K562 (cell line): ENCODE results near the gene IFT172. TPM values are rescaled to one million over a fixed set of nuclear protein-coding genes. Genes with fewer than 3 reads are reported as not detected.

Source experiments
- CEBPB ChIP-seq: fragments of 450-650 bp; IDR thresholded peaks from 2 replicates; pipeline ENCODE4 v1.6.1; 2016; ENCODE audit warnings: missing genetic modification characterization, missing compliant biosample characterization
- ETS1 ChIP-seq: conservative IDR thresholded peaks from 2 replicates; pipeline ENCODE4 v1.6.1; 2011; ENCODE audit warnings: low read depth, mild to moderate bottlenecking, low read length; ENCODE audit not compliant: control insufficient read depth
- FUS ChIP-seq: fragments of 200-400 bp; formaldehyde crosslinking; optimal IDR thresholded peaks from 2 replicates; pipeline ENCODE3; 2017; ENCODE audit warnings: low read depth, low read length
- IRF9 ChIP-seq: fragments of 450-650 bp; IDR thresholded peaks from 2 replicates; pipeline ENCODE4 v1.6.1; 2016; ENCODE audit warnings: missing biosample characterization, missing genetic modification characterization
- KAT7 ChIP-seq: sonication (generic); formaldehyde crosslinking; IDR thresholded peaks from 2 replicates; pipeline ENCODE4 v1.8.0; 2022; ENCODE audit warnings: missing genetic modification reagents, mild to moderate bottlenecking, borderline replicate concordance
- MEF2D ChIP-seq: conservative IDR thresholded peaks from 2 replicates; pipeline ENCODE4 v1.6.1; 2016; ENCODE audit warnings: low read depth, missing genetic modification characterization, missing compliant biosample characterization
- NFRKB ChIP-seq: fragments of 450-650 bp; IDR thresholded peaks from 2 replicates; pipeline ENCODE4 v1.6.1; 2016; ENCODE audit warnings: low read depth
- POLR2A ChIP-seq: fragments of 450-650 bp; conservative IDR thresholded peaks from 2 replicates; pipeline ENCODE4 v1.6.1; 2016
- POLR2G ChIP-seq: fragments of 200-400 bp; formaldehyde crosslinking; IDR thresholded peaks from 2 replicates; pipeline ENCODE4 v1.6.1; 2017; ENCODE audit warnings: low read depth, mild to moderate bottlenecking, antibody characterized with exemption, low read length, moderate library complexity
- RBFOX2 ChIP-seq: fragments of 200-400 bp; formaldehyde crosslinking; IDR thresholded peaks from 2 replicates; pipeline ENCODE4 v1.6.1; 2017; ENCODE audit warnings: low read depth, mild to moderate bottlenecking, low read length, moderate library complexity
- RFX1 ChIP-seq: fragments of 450-650 bp; IDR thresholded peaks from 2 replicates; pipeline ENCODE4 v1.6.1; 2016; ENCODE audit warnings: mild to moderate bottlenecking, moderate library complexity
- ZC3H4 ChIP-seq: sonication (generic); formaldehyde crosslinking; IDR thresholded peaks from 2 replicates; pipeline ENCODE4 v1.9.0; 2021; ENCODE audit warnings: missing genetic modification reagents, borderline replicate concordance
- ZNF695 ChIP-seq: fragments of 450-650 bp; formaldehyde crosslinking; IDR thresholded peaks from 2 replicates; pipeline ENCODE4 v1.4.0; 2020; ENCODE audit warnings: mild to moderate bottlenecking, moderate library complexity
- ZSCAN32 ChIP-seq: fragments of 450-650 bp; formaldehyde crosslinking; IDR thresholded peaks from 2 replicates; pipeline ENCODE4 v1.4.0; 2020; ENCODE audit warnings: mild to moderate bottlenecking, moderate library complexity
- polyA plus RNA-seq, 8 experiments: library from polyadenylated mRNA; depleted of rRNA in 4 of 8; stranded (reverse) in 5 of 8; unstranded in 3 of 8; fragments of >200 nt; fragmentation: Nextera tagmentation in 2 of 8; fragmentation: Illumina TruSeq in 1 of 8; extraction: Ambion mirVana in 2 of 8; extraction: Trizol in 1 of 8; gene quantifications; 2 replicates each; pipeline versions ENCODE4 v1.2.1 to v1.2.3, GENCODE V29; 2011 to 2014; ENCODE audit warnings: inconsistent platforms in 1 of 8, missing spikeins in 1 of 8
- total RNA-seq, 7 experiments: library from RNA; depleted of rRNA in 6 of 7; stranded (reverse); fragments of >200 nt in 6 of 7; fragmentation: Illumina TruSeq in 2 of 7; extraction: Trizol in 2 of 7; gene quantifications; 2 replicates each; pipeline versions ENCODE4 v1.2.1 to v1.2.3, GENCODE V29; 2011 to 2021; ENCODE audit warnings: low replicate concordance in 1 of 7
- TF ChIP-seq, protein P1 (sequence below): fragments of 450-650 bp; IDR thresholded peaks from 2 replicates; pipeline ENCODE4 v1.6.1; 2016; ENCODE audit warnings: low read depth
- TF ChIP-seq, protein P2 (sequence below): sonication (generic); formaldehyde crosslinking; IDR thresholded peaks from 2 replicates; pipeline ENCODE4 v1.8.0; 2022; ENCODE audit warnings: mild to moderate bottlenecking, low read depth, missing genetic modification reagents

Gene IFT172
- total and polyA plus RNA-seq, 9 of the 15 experiments (the other 6 are each of a cell fraction or from before 2014, with no cell fraction given) = 5.6 to 19.1 (median 13.5) TPM

- TF ChIP-seq IRF9 (tag) (no peak), MEF2D (peak; percentile 71; the same call in 1 of the 2 replicates), RBFOX2 (peak; percentile 99), ETS1 (peak; percentile 51), ZNF695 (peak; percentile 70; the same call in 1 of the 2 replicates), NFRKB (0 out of 2 replicates have a peak, but pooled peaks have one; percentile 55), ZC3H4 (CRISPR knock-in tag) (no peak), KAT7 (CRISPR knock-in tag) (0 out of 2 replicates have a peak, but pooled peaks have one; percentile 24), ZSCAN32 (CRISPR knock-in tag) (0 out of 2 replicates have a peak, but pooled peaks have one; percentile 30), POLR2G (peak; percentile 97), RFX1 (peak; percentile 82), CEBPB (tag) (no peak), FUS (peak; percentile 73), POLR2A (peak; percentile 95)
- TF ChIP-seq, protein P1, sequence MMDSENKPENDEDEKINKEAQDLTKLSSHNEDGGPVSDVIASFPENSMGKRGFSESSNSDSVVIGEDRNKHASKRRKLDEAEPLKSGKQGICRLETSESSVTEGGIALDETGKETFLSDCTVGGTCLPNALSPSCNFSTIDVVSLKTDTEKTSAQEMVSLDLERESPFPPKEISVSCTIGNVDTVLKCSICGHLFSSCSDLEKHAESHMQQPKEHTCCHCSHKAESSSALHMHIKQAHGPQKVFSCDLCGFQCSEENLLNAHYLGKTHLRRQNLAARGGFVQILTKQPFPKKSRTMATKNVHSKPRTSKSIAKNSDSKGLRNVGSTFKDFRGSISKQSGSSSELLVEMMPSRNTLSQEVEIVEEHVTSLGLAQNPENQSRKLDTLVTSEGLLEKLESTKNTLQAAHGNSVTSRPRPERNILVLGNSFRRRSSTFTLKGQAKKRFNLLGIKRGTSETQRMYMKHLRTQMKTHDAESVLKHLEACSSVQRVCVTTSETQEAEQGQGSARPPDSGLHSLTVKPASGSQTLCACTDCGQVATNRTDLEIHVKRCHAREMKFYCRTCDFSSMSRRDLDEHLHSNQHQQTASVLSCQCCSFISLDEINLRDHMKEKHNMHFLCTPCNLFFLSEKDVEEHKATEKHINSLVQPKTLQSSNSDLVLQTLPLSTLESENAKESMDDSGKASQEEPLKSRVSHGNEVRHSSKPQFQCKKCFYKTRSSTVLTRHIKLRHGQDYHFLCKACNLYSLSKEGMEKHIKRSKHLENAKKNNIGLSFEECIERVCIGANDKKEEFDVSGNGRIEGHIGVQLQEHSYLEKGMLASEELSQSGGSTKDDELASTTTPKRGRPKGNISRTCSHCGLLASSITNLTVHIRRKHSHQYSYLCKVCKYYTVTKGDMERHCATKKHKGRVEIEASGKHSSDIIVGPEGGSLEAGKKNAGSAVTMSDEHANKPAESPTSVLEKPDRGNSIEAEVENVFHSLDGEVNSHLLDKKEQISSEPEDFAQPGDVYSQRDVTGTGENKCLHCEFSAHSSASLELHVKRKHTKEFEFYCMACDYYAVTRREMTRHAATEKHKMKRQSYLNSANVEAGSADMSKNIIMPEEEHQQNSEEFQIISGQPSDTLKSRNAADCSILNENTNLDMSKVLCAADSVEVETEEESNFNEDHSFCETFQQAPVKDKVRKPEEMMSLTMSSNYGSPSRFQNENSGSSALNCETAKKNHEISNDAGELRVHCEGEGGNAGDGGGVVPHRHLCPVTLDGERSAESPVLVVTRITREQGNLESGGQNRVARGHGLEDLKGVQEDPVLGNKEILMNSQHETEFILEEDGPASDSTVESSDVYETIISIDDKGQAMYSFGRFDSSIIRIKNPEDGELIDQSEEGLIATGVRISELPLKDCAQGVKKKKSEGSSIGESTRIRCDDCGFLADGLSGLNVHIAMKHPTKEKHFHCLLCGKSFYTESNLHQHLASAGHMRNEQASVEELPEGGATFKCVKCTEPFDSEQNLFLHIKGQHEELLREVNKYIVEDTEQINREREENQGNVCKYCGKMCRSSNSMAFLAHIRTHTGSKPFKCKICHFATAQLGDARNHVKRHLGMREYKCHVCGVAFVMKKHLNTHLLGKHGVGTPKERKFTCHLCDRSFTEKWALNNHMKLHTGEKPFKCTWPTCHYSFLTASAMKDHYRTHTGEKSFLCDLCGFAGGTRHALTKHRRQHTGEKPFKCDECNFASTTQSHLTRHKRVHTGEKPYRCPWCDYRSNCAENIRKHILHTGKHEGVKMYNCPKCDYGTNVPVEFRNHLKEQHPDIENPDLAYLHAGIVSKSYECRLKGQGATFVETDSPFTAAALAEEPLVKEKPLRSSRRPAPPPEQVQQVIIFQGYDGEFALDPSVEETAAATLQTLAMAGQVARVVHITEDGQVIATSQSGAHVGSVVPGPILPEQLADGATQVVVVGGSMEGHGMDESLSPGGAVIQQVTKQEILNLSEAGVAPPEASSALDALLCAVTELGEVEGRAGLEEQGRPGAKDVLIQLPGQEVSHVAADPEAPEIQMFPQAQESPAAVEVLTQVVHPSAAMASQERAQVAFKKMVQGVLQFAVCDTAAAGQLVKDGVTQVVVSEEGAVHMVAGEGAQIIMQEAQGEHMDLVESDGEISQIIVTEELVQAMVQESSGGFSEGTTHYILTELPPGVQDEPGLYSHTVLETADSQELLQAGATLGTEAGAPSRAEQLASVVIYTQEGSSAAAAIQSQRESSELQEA = 0 out of 2 replicates have a peak, but pooled peaks have one; percentile 53
- TF ChIP-seq, protein P2, sequence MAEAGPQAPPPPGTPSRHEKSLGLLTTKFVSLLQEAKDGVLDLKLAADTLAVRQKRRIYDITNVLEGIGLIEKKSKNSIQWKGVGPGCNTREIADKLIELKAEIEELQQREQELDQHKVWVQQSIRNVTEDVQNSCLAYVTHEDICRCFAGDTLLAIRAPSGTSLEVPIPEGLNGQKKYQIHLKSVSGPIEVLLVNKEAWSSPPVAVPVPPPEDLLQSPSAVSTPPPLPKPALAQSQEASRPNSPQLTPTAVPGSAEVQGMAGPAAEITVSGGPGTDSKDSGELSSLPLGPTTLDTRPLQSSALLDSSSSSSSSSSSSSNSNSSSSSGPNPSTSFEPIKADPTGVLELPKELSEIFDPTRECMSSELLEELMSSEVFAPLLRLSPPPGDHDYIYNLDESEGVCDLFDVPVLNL (CRISPR knock-in tag) = peak; percentile 9; the same call in 1 of the 2 replicates
Measured at GRCh38 chr2:27409321-27410073, 80.0 kb downstream of the IFT172 start, which contains the start of gene PPM1G (continued).
